Activated CD4-positive, alpha-beta T cell treated with anti-CD3 and anti-CD28 coated beads, Interleukin-2, Interleukin-4, amounts not matched to agents 100 ng/mL and 50 ng/mL, durations not matched to agents 16 hours and 8 hours (primary cell): ENCODE results near the gene LRRC4B.
"Not testable (repeated sequence)": the region's sequence is repeated elsewhere in the genome, so short reads cannot be mapped to it uniquely, and the experiment has no call there.

ENCODE experiments used
- DNase-seq: peaks from one replicate; pipeline ENCODE4 v3.0.0-alpha.2; 2020; ENCODE audit warnings: low spot score

LRRC4B gene

GRCh38 chr19:50485284-50485955 is 82.8 kb downstream of the LRRC4B start:
- no peak for DNase-seq

GRCh38 chr19:50482916-50483315 is 85.3 kb downstream of the LRRC4B start:
- no peak for DNase-seq

GRCh38 chr19:50482271-50482855 is 85.9 kb downstream of the LRRC4B start:
- no peak for DNase-seq

GRCh38 chr19:50481351-50482149 is 86.7 kb downstream of the LRRC4B start:
- DNase-seq = no peak

GRCh38 chr19:50480281-50481111 is 87.7 kb downstream of the LRRC4B start:
- no peak for DNase-seq

- no peak for DNase-seq
These were observed 88.4 kb downstream of the LRRC4B start for GRCh38 chr19:50479761-50480251.

- no peak for DNase-seq
These were observed 89.1 kb downstream of the LRRC4B start for GRCh38 chr19:50478901-50479715.

- DNase-seq = no peak
These were observed 90.3 kb downstream of the LRRC4B start for GRCh38 chr19:50477751-50478515.

GRCh38 chr19:50476907-50477238 is 91.4 kb downstream of the LRRC4B start:
- DNase-seq = no peak

- DNase-seq = peak; percentile 94
These were observed 91.9 kb downstream of the LRRC4B start, which contains the start of the genes EMC10 and GARIN5A for GRCh38 chr19:50476224-50476906. EMC10 (plus strand) TSS chr19:50476507; CDS start chr19:50476545, 38 bp downstream. GARIN5A (minus strand) TSS chr19:50476848; CDS start chr19:50476388, 460 bp downstream.

GRCh38 chr19:50475736-50476223 is 92.5 kb downstream of the LRRC4B start:
- no peak for DNase-seq

- no peak for DNase-seq
These were observed 93.1 kb downstream of the LRRC4B start for GRCh38 chr19:50475101-50475568.

GRCh38 chr19:50473336-50473735 is 94.9 kb downstream of the LRRC4B start:
- DNase-seq = not testable (repeated sequence)

- DNase-seq = no peak
These were observed 99.4 kb downstream of the LRRC4B start for GRCh38 chr19:50468818-50469217.

GRCh38 chr19:50467566-50467965 is 100.7 kb downstream of the LRRC4B start:
- DNase-seq = no peak
